NCI-H2029 (cell line): ENCODE results near the gene SHMT2.

ENCODE experiments used
- DNase-seq: peaks from one replicate; lab custom pipeline; 2025; lab: John Stamatoyannopoulos, UW

The SHMT2 gene

GRCh38 chr12:57229634-57230380 lies at the start of gene SHMT2:
Gene SHMT2, plus strand, starts transcription at chr12:57229711. Its CDS starts 68 bp downstream, at chr12:57229779.
- DNase-seq, result peak; percentile 97

GRCh38 chr12:57180321-57180989 lies 49.1 kb upstream of the SHMT2 start:
- no peak for DNase-seq

- DNase-seq, result no peak
Measured at GRCh38 chr12:57181072-57181471, 48.4 kb upstream of the SHMT2 start.

GRCh38 chr12:57181561-57182155 lies 47.9 kb upstream of the SHMT2 start:
- DNase-seq, result no peak

GRCh38 chr12:57182918-57183575 lies 46.5 kb upstream of the SHMT2 start:
- DNase-seq, result peak; percentile 31

DNA sequence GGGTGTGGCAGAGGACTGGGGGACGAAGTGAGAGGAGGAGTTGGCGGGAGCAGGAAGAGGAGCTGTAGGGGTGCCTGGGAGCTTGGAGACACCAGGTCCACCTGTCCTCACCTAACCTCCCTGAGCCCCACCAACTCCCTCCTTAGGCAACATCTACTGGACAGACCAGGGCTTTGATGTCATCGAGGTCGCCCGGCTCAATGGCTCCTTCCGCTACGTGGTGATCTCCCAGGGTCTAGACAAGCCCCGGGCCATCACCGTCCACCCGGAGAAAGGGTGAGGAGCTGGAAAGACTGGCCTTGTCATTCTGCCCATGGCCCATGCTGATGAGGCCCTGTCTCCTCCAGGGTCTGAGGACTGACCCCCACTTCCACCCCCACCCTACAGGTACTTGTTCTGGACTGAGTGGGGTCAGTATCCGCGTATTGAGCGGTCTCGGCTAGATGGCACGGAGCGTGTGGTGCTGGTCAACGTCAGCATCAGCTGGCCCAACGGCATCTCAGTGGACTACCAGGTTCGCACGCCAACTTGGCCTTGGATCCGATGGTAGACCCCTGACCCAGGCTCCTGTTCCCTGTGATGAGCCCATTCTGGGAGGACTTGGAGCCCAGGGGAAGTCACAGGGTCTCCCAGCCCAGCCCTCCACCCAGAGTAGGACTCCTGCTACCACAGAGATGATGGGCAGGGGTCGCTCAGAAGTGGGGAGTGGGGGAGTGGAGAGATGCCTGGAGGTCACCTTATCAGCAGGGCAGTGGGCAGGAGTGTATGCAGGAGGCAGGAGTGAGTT lies 45.4 kb upstream of the SHMT2 start:
- DNase-seq, result no peak

- no peak for DNase-seq
Measured at GRCh38 chr12:57185403-57185802, 44.1 kb upstream of the SHMT2 start.

DNA sequence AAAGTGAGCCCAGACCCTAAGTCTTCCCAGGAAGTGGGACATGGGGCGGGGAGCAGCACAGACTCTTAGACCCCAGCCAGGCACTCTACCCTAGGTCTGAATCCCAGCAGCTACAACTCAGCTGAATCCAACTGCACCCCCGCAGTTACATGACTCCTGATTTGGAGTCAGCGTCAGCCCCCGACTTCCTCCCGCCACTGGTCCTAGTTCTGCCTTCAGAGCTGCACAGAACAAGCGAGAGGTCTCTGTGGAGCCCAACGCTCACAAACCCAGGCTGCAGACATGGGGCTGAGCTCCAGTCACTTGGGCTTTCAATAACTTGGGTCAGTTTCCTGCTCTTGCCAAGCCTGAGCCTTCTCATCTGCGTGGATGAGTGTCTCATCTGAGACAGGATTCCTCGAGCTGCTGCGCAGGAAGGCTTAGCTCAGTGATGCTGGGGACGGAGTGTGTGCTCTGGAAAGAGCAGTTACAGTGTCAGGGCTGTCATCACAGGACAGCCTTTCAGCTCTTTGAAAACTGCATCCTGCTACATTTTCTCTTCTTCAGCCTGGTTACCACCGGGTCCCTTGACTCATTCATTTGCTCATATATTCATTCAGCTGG lies 43.5 kb upstream of the SHMT2 start:
- DNase-seq, result no peak

DNA sequence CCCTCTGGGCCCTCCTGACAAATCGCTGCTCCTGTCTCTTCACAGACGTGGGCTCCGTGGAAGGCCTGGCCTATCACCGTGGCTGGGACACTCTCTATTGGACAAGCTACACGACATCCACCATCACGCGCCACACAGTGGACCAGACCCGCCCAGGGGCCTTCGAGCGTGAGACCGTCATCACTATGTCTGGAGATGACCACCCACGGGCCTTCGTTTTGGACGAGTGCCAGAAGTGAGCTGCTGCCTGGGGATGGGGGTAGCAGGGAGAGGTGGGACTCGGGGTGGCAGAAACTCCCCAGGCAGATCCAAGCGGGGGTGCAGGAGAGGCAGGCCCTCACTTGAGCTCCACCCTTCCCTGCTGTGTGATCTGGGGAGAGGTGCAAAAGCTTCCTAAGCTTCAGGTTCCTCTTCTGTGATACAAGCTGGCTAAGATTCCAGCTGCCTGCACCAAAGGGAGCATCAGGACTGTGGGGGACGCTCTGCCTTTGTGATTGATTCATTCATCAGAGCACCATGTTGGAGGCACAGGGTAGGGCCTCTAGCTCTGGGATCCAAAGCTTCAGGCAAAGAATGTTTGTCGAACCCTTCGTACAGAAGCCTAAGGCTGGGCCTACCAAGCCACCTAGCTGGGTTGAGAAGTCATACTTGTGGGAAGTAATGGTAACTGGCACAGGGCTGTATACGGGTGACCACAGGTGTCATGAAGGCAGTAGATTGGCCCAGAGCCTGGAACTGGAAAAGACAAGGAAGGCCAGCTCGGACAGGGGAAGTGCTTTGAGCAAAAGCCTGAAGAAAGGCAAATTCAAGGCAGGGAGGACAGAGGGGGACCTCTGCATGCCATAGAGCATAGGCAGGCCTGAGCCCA lies 42.1 kb upstream of the SHMT2 start:
- DNase-seq, result no peak

DNA sequence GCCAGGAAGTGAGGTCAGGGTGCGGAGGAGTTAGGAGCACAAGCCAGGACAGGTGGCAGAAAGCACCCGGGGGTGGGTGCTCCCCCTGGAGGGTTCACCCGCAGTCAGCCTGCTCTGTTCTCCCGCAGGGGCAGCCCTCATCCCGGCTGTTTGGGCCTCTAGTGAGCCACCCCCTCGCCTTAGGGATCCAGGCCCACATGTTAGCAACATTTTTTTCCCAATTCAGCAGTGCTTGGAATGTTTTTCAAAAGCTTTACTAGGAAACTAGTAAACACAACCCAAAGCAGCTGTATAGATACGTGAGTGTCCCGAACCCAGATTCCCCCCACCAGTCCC lies 41.5 kb upstream of the SHMT2 start:
- DNase-seq, result no peak

- DNase-seq, result peak; percentile 34
Measured at GRCh38 chr12:57190037-57190436, 39.5 kb upstream of the SHMT2 start.

DNA sequence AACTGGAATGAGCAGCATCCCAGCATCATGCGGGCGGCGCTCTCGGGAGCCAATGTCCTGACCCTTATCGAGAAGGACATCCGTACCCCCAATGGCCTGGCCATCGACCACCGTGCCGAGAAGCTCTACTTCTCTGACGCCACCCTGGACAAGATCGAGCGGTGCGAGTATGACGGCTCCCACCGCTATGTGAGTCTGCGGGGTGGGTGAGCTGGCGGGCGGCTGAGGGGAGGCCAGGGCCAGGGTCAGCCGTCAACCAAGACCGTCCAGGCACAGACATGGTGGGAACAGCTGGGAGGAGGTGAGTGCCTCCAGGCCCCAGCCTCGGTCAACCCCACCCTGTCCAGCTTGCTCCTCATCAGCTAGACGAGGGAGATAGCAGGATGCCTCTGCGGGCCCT lies 38.7 kb upstream of the SHMT2 start:
- DNase-seq, result no peak

GRCh38 chr12:57191410-57191809 lies 38.1 kb upstream of the SHMT2 start:
- no peak for DNase-seq

DNA sequence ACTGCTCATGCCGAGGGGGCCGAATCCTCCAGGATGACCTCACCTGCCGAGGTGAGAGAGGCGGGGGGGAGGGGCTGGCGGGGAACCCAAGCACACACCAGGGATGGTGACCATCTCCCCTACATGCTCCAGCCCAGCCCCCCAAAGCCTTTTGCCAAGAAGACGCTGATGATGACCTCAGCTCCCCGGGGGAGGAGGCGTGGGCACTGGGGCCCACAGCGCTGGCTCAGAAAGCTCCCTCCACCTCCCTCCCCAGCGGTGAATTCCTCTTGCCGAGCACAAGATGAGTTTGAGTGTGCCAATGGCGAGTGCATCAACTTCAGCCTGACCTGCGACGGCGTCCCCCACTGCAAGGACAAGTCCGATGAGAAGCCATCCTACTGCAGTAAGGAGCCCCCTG lies 36.6 kb upstream of the SHMT2 start:
- no peak for DNase-seq

GRCh38 chr12:57193706-57194245 lies 35.7 kb upstream of the SHMT2 start:
- DNase-seq, result no peak

- DNase-seq, result no peak
Measured at GRCh38 chr12:57194253-57194652, 35.3 kb upstream of the SHMT2 start.

GRCh38 chr12:57195186-57195585 lies 34.3 kb upstream of the SHMT2 start:
- no peak for DNase-seq

DNA sequence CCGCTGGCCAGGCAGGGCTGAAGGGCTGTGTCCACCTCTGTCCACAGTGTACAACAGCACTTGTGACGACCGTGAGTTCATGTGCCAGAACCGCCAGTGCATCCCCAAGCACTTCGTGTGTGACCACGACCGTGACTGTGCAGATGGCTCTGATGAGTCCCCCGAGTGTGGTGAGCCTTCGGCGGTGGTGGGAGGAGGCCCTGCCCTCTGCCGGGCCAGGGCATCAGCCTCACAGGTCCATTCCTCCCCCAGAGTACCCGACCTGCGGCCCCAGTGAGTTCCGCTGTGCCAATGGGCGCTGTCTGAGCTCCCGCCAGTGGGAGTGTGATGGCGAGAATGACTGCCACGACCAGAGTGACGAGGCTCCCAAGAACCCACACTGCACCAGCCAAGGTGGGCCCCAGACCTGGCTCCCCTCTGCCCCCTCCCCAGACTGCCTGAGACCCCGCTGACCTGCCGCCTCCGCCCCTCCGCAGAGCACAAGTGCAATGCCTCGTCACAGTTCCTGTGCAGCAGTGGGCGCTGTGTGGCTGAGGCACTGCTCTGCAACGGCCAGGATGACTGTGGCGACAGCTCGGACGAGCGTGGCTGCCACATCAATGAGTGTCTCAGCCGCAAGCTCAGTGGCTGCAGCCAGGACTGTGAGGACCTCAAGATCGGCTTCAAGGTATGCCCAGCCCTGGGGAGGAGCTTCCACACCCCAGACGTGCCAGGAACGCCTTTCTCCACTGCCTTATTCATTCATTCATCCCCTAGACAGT lies 33.7 kb upstream of the SHMT2 start:
- DNase-seq, result no peak

- DNase-seq, result no peak
Measured at GRCh38 chr12:57196439-57196838, 33.1 kb upstream of the SHMT2 start.

- DNase-seq, result no peak
Measured at GRCh38 chr12:57196956-57197355, 32.6 kb upstream of the SHMT2 start.
